SK-N-SH treated with all-trans-retinoic acid at 6 μM for 48 hours (cell line): Measurements from ENCODE around the gene CDYL.

ENCODE experiments used
- ARNTL ChIP-seq: fragments of 450-650 bp; formaldehyde crosslinking; IDR thresholded peaks from 2 replicates; pipeline ENCODE4 v1.5.0; 2020; ENCODE audit warnings: low read depth, mild to moderate bottlenecking, moderate library complexity, borderline replicate concordance
- CSDC2 ChIP-seq: fragments of 250-450 bp; sonication (Bioruptor Pico); IDR thresholded peaks from 2 replicates; pipeline ENCODE4 v1.5.0; 2020; ENCODE audit warnings: mild to moderate bottlenecking, moderate library complexity
- ESRRG ChIP-seq: fragments of 250-450 bp; sonication (Bioruptor Pico); IDR thresholded peaks from 2 replicates; pipeline ENCODE4 v1.6.1; 2021; ENCODE audit warnings: mild to moderate bottlenecking
- TF ChIP-seq, protein P1 (sequence below): fragments of 250-450 bp; sonication (Bioruptor Pico); IDR thresholded peaks from 2 replicates; pipeline ENCODE4 v1.8.0; 2020; ENCODE audit warnings: mild to moderate bottlenecking, moderate library complexity, borderline replicate concordance
- TF ChIP-seq, protein P2 (sequence below): fragments of 250-450 bp; sonication (Bioruptor Pico); IDR thresholded peaks from 2 replicates; pipeline ENCODE4 v1.5.1; 2020; ENCODE audit warnings: low read depth, mild to moderate bottlenecking, moderate library complexity
- TF ChIP-seq, protein P3 (sequence below): fragments of 250-450 bp; sonication (Bioruptor Pico); IDR thresholded peaks from 2 replicates; pipeline ENCODE4 v1.8.0; 2021; ENCODE audit warnings: low read depth, mild to moderate bottlenecking, moderate library complexity, borderline replicate concordance

DNA sequence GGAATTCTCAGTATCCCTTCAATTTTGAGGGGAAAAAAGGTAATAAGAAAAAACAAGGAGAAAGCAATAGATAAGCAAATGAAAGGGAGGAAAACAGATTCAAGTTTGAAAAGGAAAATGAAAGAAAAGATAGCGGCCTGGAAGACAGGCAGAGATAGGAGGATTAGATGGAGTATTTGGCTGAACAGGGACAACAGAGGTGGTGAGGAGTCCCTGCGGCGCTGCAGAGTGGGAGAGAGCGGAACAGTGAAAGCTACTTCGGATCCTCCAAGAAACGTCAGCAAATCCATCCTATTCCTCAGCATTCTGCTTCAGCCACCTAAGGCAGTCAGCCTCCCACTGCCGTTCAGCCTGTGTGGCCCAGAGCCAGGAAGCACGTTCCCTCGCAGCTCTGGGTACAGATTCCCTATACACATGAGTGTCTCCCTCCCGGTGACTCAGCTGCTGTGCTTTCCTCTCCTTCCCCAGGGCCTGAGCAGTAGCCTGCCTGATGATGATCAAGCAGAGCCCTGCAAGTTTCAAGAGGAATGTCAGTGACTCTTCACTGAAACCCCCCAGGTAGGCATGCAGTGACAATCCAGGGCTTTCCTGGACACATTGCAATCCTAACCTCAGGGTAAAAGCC lies 43.4 kb upstream of the CDYL start:
- TF ChIP-seq ESRRG (CRISPR knock-in tag): no peak
- TF ChIP-seq ARNTL (CRISPR knock-in tag): no peak
- TF ChIP-seq CSDC2 (CRISPR knock-in tag): no peak
- TF ChIP-seq, protein P1, sequence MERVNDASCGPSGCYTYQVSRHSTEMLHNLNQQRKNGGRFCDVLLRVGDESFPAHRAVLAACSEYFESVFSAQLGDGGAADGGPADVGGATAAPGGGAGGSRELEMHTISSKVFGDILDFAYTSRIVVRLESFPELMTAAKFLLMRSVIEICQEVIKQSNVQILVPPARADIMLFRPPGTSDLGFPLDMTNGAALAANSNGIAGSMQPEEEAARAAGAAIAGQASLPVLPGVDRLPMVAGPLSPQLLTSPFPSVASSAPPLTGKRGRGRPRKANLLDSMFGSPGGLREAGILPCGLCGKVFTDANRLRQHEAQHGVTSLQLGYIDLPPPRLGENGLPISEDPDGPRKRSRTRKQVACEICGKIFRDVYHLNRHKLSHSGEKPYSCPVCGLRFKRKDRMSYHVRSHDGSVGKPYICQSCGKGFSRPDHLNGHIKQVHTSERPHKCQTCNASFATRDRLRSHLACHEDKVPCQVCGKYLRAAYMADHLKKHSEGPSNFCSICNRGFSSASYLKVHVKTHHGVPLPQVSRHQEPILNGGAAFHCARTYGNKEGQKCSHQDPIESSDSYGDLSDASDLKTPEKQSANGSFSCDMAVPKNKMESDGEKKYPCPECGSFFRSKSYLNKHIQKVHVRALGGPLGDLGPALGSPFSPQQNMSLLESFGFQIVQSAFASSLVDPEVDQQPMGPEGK (CRISPR knock-in tag): no peak
- TF ChIP-seq, protein P2, sequence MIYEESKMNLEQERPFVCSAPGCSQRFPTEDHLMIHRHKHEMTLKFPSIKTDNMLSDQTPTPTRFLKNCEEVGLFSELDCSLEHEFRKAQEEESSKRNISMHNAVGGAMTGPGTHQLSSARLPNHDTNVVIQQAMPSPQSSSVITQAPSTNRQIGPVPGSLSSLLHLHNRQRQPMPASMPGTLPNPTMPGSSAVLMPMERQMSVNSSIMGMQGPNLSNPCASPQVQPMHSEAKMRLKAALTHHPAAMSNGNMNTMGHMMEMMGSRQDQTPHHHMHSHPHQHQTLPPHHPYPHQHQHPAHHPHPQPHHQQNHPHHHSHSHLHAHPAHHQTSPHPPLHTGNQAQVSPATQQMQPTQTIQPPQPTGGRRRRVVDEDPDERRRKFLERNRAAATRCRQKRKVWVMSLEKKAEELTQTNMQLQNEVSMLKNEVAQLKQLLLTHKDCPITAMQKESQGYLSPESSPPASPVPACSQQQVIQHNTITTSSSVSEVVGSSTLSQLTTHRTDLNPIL (CRISPR knock-in tag): no peak
- TF ChIP-seq, protein P3, sequence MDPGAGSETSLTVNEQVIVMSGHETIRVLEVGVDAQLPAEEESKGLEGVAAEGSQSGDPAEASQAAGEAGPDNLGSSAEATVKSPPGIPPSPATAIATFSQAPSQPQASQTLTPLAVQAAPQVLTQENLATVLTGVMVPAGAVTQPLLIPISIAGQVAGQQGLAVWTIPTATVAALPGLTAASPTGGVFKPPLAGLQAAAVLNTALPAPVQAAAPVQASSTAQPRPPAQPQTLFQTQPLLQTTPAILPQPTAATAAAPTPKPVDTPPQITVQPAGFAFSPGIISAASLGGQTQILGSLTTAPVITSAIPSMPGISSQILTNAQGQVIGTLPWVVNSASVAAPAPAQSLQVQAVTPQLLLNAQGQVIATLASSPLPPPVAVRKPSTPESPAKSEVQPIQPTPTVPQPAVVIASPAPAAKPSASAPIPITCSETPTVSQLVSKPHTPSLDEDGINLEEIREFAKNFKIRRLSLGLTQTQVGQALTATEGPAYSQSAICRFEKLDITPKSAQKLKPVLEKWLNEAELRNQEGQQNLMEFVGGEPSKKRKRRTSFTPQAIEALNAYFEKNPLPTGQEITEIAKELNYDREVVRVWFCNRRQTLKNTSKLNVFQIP (CRISPR knock-in tag): no peak
